ENCODE results near the gene C3orf20.

DNA sequence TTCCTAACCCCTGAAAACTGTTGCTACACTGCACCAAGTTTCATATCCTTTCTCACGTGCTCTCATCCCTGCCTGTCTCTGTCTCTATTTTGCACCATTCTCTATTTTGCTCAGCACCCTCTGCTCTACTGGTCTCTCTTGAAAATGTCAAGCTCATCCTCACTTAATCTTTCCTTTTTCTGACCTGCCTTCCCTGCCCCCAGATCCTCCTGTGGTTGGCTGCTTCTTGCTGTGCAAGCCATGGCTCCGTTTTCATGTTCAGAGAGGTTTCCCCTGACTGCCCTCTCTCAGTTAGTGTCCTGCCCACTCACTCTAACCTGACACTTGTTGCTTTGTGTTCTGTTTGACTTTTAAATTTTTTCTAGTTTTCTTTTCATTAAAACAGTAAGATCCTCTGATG lies 17.4 kb upstream of the C3orf20 start:
- TF ChIP-seq BACH2 (CRISPR knock-in tag; IDR thresholded peaks at IDR 0.05; ENCODE audit: borderline replicate concordance) (no peak), CSDC2 (CRISPR knock-in tag; IDR thresholded peaks at IDR 0.05) (no peak), ZC3H10 (CRISPR knock-in tag; IDR thresholded peaks at IDR 0.05) (no peak), OSR1 (CRISPR knock-in tag; IDR thresholded peaks at IDR 0.05) (no peak)
- TF ChIP-seq, protein P1, sequence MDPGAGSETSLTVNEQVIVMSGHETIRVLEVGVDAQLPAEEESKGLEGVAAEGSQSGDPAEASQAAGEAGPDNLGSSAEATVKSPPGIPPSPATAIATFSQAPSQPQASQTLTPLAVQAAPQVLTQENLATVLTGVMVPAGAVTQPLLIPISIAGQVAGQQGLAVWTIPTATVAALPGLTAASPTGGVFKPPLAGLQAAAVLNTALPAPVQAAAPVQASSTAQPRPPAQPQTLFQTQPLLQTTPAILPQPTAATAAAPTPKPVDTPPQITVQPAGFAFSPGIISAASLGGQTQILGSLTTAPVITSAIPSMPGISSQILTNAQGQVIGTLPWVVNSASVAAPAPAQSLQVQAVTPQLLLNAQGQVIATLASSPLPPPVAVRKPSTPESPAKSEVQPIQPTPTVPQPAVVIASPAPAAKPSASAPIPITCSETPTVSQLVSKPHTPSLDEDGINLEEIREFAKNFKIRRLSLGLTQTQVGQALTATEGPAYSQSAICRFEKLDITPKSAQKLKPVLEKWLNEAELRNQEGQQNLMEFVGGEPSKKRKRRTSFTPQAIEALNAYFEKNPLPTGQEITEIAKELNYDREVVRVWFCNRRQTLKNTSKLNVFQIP (CRISPR knock-in tag; IDR thresholded peaks at IDR 0.05; ENCODE audit: borderline replicate concordance, low read depth) = no peak
